Measurements from ENCODE around the gene ROMO1.
"Not testable (repeated sequence)": the region's sequence is repeated elsewhere in the genome, so short reads cannot be mapped to it uniquely, and the experiment has no call there.

Gene ROMO1

GRCh38 chr20:35681960-35682359 is 17.2 kb upstream of the ROMO1 start:
- DNase-seq, result no peak

DNA sequence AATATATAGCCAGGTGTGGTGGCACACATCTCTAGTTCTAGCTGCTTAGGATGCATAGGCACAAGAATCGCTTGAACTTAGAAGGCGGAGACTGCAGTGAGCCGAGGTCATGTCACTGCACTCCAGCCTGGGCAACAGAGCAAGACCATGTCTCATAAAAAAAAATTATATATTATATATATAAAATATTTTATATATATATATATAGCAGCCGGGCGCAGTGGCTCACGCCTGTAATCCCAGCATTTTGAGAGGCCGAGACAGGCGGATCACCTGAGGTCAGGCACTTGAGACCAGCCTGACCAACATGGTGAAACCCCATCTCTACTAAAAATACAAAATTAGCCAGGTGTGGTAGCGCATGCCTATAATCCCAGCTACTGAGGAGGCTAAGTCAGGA is 13.8 kb upstream of the ROMO1 start:
- not testable (repeated sequence) for DNase-seq

GRCh38 chr20:35686872-35687271 is 12.3 kb upstream of the ROMO1 start:
- DNase-seq, result not testable (repeated sequence)

DNA sequence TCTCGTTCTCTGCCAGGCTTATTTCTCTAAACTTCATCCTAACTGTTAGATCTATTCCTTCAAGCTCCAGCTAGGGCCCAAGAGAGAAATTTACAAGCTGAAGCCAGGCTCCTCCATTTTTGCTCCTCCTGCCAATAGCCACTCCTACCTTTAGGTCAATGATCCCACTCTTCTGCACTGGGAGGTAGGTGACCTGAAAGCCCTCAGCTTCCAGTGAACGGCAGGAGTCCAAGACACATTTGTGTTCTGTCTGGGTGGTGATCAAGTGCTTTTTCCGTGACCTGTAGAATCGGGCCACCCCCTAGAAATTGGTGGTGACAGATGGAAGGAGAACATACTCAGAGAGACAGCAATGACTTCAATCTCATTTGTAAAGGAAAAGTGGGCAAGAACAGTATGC is 8.9 kb upstream of the ROMO1 start:
- no peak for DNase-seq

DNA sequence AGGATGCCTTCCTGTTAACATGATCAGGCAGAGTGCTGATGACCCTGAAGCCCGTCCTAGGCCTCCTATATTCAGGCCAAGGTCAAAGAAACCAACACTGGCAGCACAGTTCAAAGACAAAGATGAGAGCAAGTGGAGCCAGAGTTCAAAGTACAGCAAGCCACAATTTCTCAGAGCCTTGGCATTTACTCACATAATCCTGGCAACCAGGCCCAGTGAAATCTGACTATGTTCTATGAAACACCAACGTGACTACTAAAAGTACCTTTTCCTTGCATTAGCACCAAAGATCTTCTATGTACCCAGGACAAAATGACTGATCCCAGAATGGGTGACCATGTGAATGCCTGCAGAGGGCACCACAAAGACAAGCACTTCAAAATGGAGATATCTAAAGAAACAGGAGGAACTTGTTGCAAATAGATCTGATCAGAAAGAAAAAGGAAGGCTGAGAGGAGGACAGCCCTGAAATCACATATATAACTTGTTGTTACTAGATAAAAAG is 3.9 kb upstream of the ROMO1 start:
- DNase-seq, result no peak

DNA sequence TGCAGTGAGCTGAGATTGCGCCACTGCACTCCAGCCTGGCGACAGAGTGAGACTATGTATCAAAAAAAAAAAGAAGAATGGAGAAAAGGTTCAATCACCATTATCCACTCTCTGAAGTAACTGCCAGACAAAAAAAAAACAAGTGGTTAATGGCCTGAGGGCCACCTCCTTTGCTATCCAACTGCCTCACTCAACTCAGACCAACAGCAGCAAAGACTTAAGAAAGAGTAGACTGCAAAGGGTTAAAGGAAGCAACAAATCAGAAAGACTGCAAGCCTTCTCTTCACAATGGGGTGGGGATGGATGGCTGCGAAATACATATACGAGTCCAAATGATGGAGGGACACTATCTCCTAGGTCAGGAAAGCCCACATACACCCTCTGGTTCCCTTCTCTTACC is 3.2 kb upstream of the ROMO1 start:
- DNase-seq, result no peak

DNA sequence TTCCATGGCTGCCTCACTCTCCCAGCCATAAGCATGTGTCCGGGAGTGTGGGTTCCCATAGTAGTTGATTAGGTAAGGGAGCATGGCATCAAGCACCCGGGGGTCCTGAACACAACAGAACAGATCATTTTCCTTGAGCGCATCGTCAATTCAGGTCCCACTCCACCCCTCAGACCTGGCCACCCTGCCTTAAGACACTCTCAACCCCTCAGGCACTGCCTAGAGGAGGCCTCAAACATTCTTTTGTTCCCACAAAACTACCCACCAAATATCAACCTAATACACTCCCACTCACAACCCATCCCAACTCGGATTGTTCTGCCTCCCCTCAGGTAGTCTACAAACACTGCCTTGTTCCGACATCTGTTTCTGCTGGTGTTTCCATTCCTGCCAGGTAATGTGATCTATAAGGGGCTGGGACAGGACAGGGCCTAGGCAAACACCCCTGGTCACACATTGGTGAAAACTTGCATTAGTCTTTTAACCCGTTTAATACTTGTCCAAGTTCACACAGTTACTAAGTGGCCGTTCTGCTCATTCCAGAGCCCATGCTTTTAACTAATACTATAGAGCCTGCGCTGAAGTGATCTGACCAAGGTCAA is 1.4 kb upstream of the ROMO1 start:
- no peak for DNase-seq

DNA sequence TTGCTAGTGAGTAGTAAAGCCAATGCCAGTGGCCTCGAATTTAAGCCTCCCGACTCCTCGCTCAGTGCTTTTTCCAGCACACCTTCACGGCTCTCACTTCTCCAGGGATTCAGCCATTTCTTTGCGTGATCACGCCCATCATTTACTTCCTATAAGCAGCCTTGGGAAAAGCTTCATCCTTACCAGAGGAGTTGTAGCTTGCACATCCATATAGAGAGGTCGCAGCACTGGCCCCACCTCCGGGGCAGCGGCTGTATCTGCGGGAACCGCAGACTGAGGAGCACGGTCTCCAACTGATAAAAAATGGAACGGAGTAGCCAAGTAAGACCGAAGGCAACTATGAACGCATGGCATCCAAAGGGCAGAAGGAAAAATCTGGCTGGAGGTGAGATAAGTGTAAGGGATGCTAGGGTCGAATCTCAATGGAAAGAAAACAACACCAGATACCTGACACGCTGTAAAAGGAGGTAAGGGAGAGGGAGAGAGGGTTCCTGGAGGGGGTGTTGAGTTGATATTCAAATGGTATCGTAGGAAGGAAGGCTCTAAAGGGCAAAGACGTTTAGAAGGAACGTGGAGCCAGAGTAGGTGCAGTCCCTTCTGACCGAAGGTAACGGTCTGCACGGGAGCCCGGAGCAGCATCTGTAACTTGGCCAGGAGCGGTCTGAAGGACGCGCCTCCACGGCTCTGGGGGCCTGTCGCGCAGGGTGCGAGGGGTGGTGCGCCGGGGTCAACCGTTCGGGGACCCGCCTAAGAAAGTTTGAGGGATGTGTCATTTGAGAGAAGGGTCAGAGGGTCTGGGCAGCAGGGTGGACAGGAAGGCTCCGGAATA is 693 bp upstream of the ROMO1 start:
- DNase-seq, result peak in 2 of 5 experiments; percentile 2 to 15

DNA sequence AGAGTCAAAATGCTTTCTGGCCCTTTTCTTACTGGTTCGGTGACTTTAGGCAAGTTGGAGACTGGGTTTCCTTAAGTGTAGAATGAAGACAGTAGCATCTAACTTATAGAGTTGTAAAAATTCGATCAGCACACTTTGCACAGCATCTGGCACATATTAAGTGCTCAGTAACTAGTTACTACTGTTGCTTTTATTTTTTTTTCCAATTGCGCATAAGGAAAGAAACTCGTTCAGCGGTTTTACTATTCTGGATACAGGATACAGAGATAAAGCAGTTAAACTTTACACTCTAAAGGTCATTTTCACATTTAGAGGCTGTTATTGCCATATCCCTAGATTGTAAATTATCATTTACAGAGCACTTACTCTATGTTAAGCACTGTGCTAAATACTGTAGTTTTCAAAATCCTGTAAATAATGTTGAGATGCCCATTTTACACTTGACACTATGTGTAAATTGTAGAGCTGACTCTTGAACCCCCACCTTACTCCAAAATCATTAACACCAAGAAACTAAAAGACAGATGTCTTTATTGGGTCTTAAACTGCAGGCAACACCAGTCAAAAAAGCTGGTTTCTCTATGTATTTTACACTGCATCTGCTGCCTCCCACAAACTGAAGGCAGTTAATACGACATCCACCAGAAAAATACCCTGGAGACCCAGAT is 886 bp downstream of the ROMO1 start:
- DNase-seq, result no peak

DNA sequence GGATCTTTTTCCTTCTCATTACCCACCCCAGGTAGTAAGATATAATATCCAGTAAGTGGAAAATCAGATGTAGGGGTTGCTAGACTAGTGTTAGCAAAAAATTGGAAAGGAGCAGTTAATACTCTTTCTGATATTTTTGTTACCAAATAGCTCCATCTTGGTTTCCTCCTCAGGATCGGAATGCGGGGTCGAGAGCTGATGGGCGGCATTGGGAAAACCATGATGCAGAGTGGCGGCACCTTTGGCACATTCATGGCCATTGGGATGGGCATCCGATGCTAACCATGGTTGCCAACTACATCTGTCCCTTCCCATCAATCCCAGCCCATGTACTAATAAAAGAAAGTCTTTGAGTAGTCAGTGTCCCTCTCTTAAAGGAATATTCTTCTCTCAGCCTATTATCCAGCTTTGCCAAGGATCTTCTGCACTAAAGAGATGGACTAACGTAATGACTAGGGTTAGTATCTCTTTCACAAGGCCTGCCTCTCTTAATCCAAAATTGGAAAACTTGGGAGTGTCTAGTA is 1.5 kb downstream of the ROMO1 start:
- DNase-seq, result no peak

GRCh38 chr20:35702051-35702823 is 3.0 kb downstream of the ROMO1 start:
- no peak for DNase-seq

DNA sequence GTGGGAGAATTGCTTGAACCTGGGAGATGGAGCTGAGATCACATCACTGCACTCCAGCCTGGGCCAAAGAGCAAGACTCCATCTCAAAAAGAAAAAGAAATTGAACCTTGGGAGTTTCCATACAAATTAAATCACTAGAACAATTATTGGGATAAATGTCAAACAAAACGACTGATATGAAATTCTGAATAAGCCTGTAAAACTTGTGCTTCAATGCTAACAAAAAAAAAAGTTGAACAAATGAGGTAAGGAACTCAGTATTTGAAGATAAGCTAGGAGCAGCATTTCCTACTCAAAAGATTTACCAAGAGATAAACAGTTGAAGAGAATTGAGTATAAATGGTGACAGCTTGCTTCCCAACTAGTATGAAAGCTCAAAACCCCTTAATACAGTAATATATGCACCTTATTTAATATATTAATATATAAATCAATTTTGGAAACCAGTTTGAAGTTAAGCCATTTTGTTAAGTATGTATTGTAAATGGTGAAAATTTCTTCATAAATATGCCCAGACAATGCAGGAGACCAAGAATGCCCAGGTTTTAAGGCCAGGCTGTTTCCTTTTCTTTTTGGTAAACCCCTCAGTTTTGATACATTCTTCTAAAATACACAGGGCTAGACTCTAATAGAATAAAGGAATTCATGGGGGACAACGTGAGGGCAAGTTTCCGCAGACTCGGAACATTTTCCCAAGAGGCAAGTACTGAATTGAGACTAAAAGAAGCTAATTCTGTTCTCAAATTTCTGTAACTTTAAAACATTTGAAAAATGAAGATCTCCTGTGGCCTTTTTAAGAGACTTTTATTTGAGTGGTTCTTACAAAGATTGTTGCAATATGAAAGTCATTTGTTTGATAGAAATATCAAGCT is 3.9 kb downstream of the ROMO1 start:
- no peak for DNase-seq

DNA sequence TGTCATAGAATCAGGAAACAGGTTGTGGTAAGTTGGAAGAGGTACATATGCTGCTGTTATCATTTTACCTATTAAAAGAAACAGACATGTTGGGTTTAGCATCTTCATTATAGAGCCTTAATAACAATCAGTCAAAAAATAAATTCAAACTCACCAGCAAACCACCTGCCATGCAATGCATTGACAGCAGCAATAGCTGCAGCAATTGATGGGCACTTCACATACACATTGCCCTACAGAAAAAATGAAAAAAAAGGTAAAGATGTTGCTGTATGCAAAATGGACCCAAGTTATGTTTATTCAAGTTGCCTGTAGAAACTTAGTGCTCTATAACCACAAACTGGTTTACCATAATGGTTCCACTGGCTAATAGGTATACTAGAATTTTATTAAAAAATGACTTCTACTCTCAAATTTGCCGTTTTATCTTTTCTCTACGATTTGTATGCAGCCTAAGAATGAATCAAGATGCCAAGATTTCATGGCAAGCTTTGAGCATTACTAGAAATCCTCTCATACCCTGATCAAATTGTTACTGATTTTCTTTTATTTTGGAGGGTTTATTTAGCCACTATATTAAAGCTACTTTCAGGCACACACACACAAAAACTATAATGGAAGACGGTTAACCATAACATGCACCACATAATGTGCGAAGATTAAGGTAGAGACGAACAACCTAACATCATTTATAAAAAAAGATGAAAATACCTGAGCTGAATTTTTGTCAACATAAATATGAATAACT is 5.5 kb downstream of the ROMO1 start:
- DNase-seq, result no peak

DNA sequence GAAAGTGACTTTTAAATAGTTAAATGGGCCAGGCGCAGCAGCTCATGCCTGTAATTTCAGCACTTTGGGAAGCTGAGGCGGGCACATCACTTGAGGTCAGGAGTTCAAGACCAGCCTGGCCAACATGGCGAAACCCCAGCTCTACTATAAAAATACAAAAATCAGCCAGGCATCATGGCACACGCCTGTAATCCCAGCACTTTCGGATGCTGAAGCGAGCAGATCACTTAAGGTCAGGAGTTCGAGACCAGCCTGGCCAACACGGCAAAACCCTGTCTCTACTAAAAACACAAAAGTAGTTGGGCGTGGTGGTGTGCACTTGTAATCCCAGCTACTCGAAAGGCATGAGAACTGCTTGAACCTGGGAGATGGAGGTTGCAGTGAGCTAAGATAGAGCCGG is 6.7 kb downstream of the ROMO1 start:
- DNase-seq, result not testable (repeated sequence)

- not testable (repeated sequence) for DNase-seq
Observed at GRCh38 chr20:35706591-35707529, 7.7 kb downstream of the ROMO1 start.

DNA sequence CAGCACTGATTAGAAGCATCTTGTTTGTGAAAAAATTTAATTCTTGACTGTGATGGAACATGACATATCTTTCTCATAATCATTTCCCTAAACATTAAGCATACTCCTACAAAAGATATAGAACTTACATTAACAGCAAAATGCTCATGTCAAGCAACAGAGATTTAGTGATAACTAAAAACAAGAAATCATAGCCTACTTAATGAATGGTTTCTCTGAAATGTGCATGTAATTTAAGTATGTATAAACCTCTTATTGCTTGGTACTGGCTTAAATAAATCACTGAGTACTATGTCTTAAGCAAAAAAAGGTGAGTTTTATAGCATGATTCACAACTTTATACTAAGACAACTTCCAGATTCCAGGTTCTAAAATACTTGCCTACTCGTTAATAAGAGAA is 9.3 kb downstream of the ROMO1 start:
- no peak for DNase-seq

GRCh38 chr20:35709259-35709658 is 10.1 kb downstream of the ROMO1 start:
- DNase-seq, result no peak

DNA sequence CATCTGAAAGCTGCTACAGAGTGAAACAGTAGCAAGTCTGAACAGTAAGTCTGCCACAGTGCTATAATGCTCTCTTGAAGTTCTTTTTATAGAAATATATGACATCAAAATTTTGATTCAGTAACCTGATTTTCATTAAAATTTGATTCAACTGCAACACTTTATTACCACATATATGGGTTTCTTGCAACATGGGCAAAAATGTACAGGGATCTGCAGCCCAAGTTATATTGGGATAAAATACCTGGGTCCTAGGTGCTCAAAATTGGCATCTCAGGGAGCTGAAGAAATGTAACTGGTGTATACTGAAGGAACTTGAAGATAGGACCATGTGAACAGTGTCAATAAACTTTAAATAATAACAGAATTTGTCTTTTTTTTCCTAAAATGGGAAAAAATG is 10.8 kb downstream of the ROMO1 start:
- no peak for DNase-seq

DNA sequence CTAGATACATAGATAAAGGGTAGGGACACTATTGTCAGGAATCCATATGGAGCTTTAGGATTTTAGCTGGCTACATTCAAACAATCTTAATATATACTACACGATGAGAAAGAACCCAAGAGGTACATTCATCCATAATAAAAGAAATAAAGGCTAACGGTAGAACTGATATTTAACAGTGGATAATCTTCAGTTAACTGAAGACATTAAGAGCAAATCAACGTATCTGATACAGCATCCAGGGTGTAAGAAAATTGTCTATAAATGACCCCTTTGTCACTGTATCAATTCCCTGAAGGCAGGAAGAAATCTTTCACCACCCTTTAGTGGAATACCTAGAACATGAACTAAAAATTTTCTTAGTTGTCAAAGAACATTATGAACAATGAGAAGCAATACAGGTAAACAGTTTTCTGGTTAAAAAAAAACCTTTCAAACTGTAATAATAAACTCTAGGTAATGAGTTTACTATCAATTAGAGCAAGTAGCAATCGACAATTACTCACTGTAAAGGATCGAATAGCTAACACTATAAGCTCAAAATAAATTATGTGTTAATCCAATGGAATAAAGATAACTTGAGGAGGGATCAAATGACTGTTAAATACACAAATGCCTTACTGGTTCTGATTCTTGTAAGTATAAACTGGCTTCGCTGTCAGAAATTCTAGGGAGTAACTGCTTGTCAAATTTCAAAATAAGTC is 11.8 kb downstream of the ROMO1 start:
- DNase-seq, result no peak
